ENCODE data around the gene ELAC2. TPM values are rescaled to one million over a fixed set of nuclear protein-coding genes. Genes with fewer than 3 reads are reported as not detected.

Gene ELAC2
- total and polyA plus RNA-seq, 2 of the 8 experiments (the other 6 are each of a cell fraction or from before 2014, with no cell fraction given): 91.6 to 127 TPM

DNA sequence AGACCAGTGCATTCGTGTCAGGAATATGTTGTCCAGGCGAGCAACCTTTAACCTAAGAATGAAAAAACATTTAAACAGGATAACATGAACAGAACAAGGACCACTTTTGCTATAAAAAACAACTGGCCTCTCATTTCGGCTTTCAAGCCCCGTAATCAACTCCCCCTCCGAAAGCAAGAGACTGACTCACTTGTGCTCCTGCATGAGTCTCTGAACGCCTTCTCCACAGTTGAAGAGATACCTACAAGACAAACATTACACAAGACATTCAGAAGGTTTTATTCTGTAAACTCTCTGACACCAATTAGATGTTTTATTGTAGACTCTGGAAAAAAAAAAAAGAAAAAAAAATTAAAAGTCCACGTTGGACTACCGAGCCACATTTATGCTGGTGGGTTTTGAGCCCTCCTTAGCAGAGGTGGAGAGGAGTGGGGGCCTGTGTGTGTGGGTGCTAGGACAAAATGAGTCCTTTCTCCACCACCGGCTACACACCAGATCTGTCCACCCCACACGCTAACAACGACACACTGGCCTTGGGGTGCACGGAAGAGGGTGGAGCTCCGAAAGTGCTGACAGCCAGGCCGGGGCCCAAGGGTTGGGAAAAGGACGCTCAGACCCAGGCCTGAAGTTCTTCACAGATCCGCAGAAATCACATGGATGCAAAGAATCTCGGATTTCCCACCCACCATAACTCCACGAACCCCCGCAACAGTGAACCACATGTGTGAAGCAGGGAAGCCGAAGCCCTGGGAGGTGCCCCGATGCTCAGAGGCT is 759 bp downstream of the ELAC2 start:
- H4K5ac ChIP-seq (ENCODE audit: insufficient read length, low read depth, low read length): no peak overlapping the region
- H2BK15ac ChIP-seq (ENCODE audit: low read length): no peak overlapping the region

More for the DNA sequence above, 759 bp downstream of the ELAC2 start:
- peak overlapping the region; percentile 69 to 94 for H3K4me2 ChIP-seq (ENCODE audit: insufficient read depth in 1 of 2, low read depth in 2 of 2, low read length in 2 of 2)
- no peak overlapping the region for H2BK20ac ChIP-seq (ENCODE audit: low read length)
- no peak overlapping the region for H2BK120ac ChIP-seq (replicated peaks; ENCODE audit: low read depth, low read length)
- H3K56ac ChIP-seq (replicated peaks; ENCODE audit: insufficient read length, low read depth, low read length): peak overlapping the region; percentile 34
- peak overlapping the region; percentile 35; the same call in 1 of the 2 replicates for H3K27ac ChIP-seq (ENCODE audit: low read depth, low read length)
- no peak overlapping the region for H3K23ac ChIP-seq (ENCODE audit: insufficient read length)
- H2AK5ac ChIP-seq (ENCODE audit: low read depth, low read length): no peak overlapping the region
- FAIRE-seq (no peak), DNase-seq (ENCODE audit: low read depth in 1 of 2, low spot score in 2 of 2) (no peak)
- no peak overlapping the region for H3K14ac ChIP-seq (ENCODE audit: insufficient read length)
- peaks cover 22 to 44% (median 38%) of the 10 kb centered on the region in 4 experiments for H3K36me3 ChIP-seq (ENCODE audit: control insufficient read depth in 2 of 4, insufficient read depth in 4 of 4, low read length in 3 of 4)
- peak in 1 of 2 experiments; percentile 2; a peak in 1 of 4 replicates for TF ChIP-seq SIN3A (conservative IDR thresholded peaks at IDR 0.05 in 1 of 2, IDR thresholded peaks at IDR 0.05 in 1 of 2; ENCODE audit: low read depth in 1 of 2, low read length in 2 of 2)
- TF ChIP-seq FOSL1 (IDR thresholded peaks at IDR 0.05; ENCODE audit: insufficient read depth, low read depth, low read length): no peak
- TF ChIP-seq SP1 (IDR thresholded peaks at IDR 0.05; ENCODE audit: low read depth, low read length): no peak
- TF ChIP-seq BACH1 (IDR thresholded peaks at IDR 0.05; ENCODE audit: low read length): 0 out of 2 replicates have a peak, but pooled peaks have one; percentile 20
- no peak overlapping the region for H2BK12ac ChIP-seq (ENCODE audit: low read depth, low read length)
- peak overlapping the region; percentile 68 for H4K91ac ChIP-seq (replicated peaks; ENCODE audit: insufficient read length, low read length)
- peak overlapping the region; percentile 76 for H2BK5ac ChIP-seq (ENCODE audit: low read depth, low read length)
- peaks cover 0 to 3% (median under 1%) of the 10 kb centered on the region in 4 experiments; a peak in 2 of 7 replicates for H3K4me1 ChIP-seq (replicated peaks in 1 of 4; ENCODE audit: control insufficient read depth in 3 of 4, insufficient read depth in 4 of 4, low read length in 3 of 4)
- peak overlapping the region; percentile 89 for H4K8ac ChIP-seq (ENCODE audit: extremely low read depth, insufficient read depth, low read length)
- no peaks in the 10 kb centered on the region for H3K27me3 ChIP-seq (replicated peaks in 1 of 4; ENCODE audit: control insufficient read depth in 3 of 4, extremely low read depth in 1 of 4, insufficient read depth in 3 of 4, low read length in 3 of 4)
- ChIA-PET CTCF (ENCODE audit: partially characterized antibody) (interaction anchor here (1.0 to 2.5 kb wide), 2 partner anchors 13 to 44 kb away, joined by 3 to 8 read pairs; no protein-coding TSS in a partner anchor), POLR2A (ENCODE audit: partially characterized antibody) (interaction anchor here (1.0 to 2.4 kb wide), 9 partner anchors 8 to 88 kb away, joined by 3 to 7 read pairs (median 4); no protein-coding TSS in a partner anchor)
- H3K9me3 ChIP-seq (ENCODE audit: insufficient read depth in 2 of 2, low read depth in 1 of 2, low read length in 1 of 2): no peaks in the 10 kb centered on the region
- H2AFZ ChIP-seq (ENCODE audit: low read length): no peak overlapping the region
- peaks cover 0 to 16% of the 10 kb centered on the region in 2 experiments; a peak in 2 of 4 replicates for H3K79me2 ChIP-seq (ENCODE audit: control insufficient read depth in 1 of 2, insufficient read depth in 2 of 2, low read length in 2 of 2)
- 29% methylated on average over 20 of the region's 21 CpGs; no CpG with 5 or more reads in 1 of the 2 experiments for WGBS, 2 experiments (ENCODE audit: extremely low coverage in 1 of 2, insufficient coverage in 1 of 2, insufficient read length in 1 of 2, insufficient replicate concordance in 2 of 2, low coverage in 1 of 2, low lambda C conversion rate in 2 of 2, missing lambda C conversion rate in 1 of 2)
- H3K4ac ChIP-seq (replicated peaks; ENCODE audit: insufficient read length, low read depth, low read length): peak overlapping the region; percentile 93
- H3K18ac ChIP-seq (ENCODE audit: extremely low read depth, low read length): no peak overlapping the region
- no peaks in the 10 kb centered on the region for H3K79me1 ChIP-seq (ENCODE audit: low read depth, low read length)
- peaks cover 7% of the 10 kb centered on the region; the same call in 1 of the 2 replicates for H3K23me2 ChIP-seq (ENCODE audit: low read depth, low read length)
- H3K9ac ChIP-seq (replicated peaks in 1 of 4; ENCODE audit: extremely low read depth in 1 of 4, low read depth in 3 of 4, low read length in 3 of 4): peak overlapping the region; percentile 74 to 82 (median 79)
- H4K20me1 ChIP-seq (replicated peaks in 1 of 2; ENCODE audit: control insufficient read depth in 1 of 2, insufficient read depth in 2 of 2, low read length in 2 of 2): peaks cover 2% of the 10 kb centered on the region in 2 experiments
- peak overlapping the region; percentile 74 to 94 (median 88) for H3K4me3 ChIP-seq (ENCODE audit: extremely low read depth in 1 of 4, insufficient read depth in 2 of 4, low read depth in 3 of 4, low read length in 4 of 4)

Measured in H1 (cell line).